Activated T-helper 1 cell treated with anti-CD3 and anti-CD28 coated beads, Interleukin-12 subunit alpha, Interleukin-12 subunit beta, Interleukin-2, Interleukin-4 antibody, amounts not matched to agents 30 ng/mL and 10 ng/mL and 1 ng/mL, durations not matched to agents 14 hours and 24 hours and 36 hours (primary cell): ENCODE data around the gene STXBP1. TPM values are rescaled to one million over a fixed set of nuclear protein-coding genes. Genes with fewer than 3 reads are reported as not detected.

ENCODE experiments used
- DNase-seq: peaks from one replicate; pipeline ENCODE4 v3.0.0; 2021; ENCODE audit warnings: low spot score
- H3K27ac Mint-ChIP-seq: one replicate; pipeline ENCODE4 v1.8.0; 2021; ENCODE audit warnings: mild to moderate bottlenecking, mixed read lengths
- H3K27me3 Mint-ChIP-seq: one replicate; pipeline ENCODE4 v1.8.0; 2022; ENCODE audit warnings: mild to moderate bottlenecking, moderate library complexity, mixed read lengths; ENCODE audit not compliant: insufficient read depth
- H3K36me3 Mint-ChIP-seq: one replicate; pipeline ENCODE4 v1.8.0; 2021; ENCODE audit warnings: low read depth, mixed read lengths
- H3K4me1 Mint-ChIP-seq: one replicate; pipeline ENCODE4 v1.8.0; 2021; ENCODE audit warnings: low read depth, mixed read lengths
- H3K4me3 Mint-ChIP-seq: one replicate; pipeline ENCODE4 v1.8.0; 2021; ENCODE audit warnings: mild to moderate bottlenecking, moderate library complexity, mixed read lengths
- H3K9me3 Mint-ChIP-seq: one replicate; pipeline ENCODE4 v1.8.0; 2021; ENCODE audit warnings: mixed read lengths
- intact Hi-C: fragments of 100-400 bp; cut with micrococcal nuclease; formaldehyde crosslinking; loops from one replicate; pipeline ENCODE4 v1.15.1; 2024
- total RNA-seq: library from RNA; stranded (reverse); gene quantifications from 2 replicates; pipeline ENCODE4 v1.2.3, GENCODE V29; 2022

Gene STXBP1
- total RNA-seq = 26.1 and 32.9 TPM in 2 replicates

DNA sequence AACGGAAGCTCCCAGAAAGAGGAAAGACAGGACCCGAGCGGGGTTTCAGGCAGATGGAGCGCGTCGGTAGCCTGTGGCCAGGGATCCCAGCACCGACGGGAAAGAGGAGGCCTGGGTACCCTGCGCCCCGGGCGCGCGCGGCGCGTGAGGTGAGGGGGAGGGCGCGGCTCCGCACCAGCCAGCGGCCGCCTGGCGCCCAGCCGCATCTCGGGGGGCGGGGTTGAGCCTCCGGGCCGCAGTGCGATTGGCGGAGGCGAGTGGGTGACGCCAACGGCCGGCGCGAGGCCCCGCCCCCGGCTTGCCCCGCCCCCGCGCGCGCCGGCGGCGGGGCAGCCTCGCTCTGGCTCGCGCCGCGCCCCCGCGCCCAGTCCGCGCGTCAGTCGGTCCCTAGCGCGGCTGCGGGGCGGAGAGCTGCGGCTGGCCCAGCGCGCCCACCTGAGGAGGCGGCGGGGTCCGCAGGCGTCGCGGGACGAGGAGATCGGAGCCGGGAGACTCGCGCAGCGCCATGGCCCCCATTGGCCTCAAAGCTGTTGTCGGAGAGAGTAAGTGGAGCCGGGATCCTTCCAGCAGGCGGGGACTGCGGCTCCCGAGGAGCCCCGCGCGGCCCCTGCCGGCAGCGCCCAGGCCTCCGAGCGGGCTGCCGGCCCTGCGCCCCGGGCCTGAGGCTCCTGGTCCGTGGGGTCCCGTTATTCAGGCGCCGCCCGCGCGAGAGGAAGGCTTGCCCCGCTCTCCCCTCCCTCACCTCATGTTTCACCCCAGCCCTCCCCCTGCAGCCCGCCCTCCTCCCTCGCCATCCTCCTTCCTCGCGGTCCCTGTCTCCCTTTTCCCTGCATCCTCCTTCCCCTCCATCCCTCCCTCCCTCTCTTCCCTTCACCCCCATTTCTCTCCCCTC lies at the start of gene STXBP1:
TSS of gene STXBP1 (plus strand) at position 379 of the 892 bp plus-strand sequence. CDS start at position 506, 127 bp downstream.
- Mint-ChIP-seq H3K9me3 (no peaks in the 10 kb centered on the region), H3K4me1 (peaks cover 40% of the 10 kb centered on the region), H3K27me3 (peaks cover 45% of the 10 kb centered on the region), H3K36me3 (no peaks in the 10 kb centered on the region), H3K4me3 (peak within 1 kb of the TSS; percentile 95), H3K27ac (peak within 1 kb of the TSS; percentile 91)
- intact Hi-C loops = loop anchor here (1.0 to 5.0 kb wide), 7 partner anchors 40 to 320 kb away; partner anchors contain the start of genes PIP5KL1, PTRH1 and ST6GALNAC4
- peak; percentile 89 for DNase-seq

DNA sequence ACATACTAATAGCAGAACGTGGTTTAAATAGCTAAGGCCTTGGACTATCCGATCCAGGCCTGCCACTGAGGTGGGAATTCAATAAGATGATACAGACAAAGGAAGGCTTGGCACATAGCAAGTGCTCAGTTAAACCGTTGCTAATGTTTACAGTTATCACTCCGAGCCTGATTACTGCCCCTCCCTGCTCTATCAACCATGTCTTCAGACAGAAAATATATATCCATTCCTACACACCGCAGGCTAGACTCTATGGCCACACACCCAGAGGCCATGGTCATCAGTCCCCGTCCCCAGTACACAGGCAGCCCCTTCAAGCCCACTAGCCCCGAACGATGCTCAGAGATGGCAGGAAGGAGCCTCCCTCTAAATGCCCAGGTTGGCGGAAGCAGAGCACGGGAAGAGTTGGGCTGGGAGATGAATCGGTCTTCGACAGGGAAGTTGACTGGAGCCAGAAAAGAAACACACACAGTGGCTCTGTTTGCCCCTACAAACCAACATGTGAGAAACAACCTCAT lies 49.7 kb upstream of the STXBP1 start:
- intact Hi-C loops = no loop called here
- no peaks in the 10 kb centered on the region for H3K27me3 Mint-ChIP-seq
- no peaks in the 10 kb centered on the region for H3K9me3 Mint-ChIP-seq
- no peak overlapping the region for H3K4me3 Mint-ChIP-seq
- DNase-seq = no peak
- peaks cover 16% of the 10 kb centered on the region for H3K36me3 Mint-ChIP-seq
- no peak overlapping the region for H3K27ac Mint-ChIP-seq
- peaks cover 49% of the 10 kb centered on the region for H3K4me1 Mint-ChIP-seq

DNA sequence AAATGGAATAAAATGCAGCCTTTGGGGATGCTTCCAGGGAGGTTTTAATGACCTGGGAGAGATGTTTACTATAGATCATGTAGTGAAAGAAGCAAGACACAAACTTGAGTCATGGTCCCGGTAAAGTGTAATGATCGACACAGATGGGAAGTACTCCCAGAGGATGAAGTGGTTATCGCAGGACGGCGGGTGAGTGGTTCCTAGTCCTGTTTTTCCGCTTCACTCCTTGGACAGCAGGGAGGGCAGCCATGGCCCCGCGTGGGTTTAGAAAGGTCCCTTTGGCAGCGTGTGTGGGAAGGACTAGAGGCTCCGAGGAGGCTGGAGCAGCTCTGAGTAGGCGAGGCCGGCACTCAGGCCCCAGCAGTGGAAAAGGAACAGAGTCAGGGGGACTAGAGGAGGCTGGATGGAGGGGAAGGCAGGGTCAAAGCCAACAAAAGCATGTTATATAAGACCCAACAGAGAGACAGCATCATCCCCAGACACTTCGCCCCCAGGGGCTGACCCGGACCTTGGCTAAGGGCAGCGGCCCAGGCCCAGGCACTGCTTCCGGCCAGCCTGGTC lies 49.2 kb upstream of the STXBP1 start:
- Mint-ChIP-seq H3K36me3 (peaks cover 16% of the 10 kb centered on the region), H3K4me1 (peaks cover 53% of the 10 kb centered on the region), H3K27me3 (no peaks in the 10 kb centered on the region), H3K9me3 (no peaks in the 10 kb centered on the region), H3K4me3 (no peak overlapping the region), H3K27ac (no peak overlapping the region)
- intact Hi-C loops = no loop called here
- DNase-seq = no peak

DNA sequence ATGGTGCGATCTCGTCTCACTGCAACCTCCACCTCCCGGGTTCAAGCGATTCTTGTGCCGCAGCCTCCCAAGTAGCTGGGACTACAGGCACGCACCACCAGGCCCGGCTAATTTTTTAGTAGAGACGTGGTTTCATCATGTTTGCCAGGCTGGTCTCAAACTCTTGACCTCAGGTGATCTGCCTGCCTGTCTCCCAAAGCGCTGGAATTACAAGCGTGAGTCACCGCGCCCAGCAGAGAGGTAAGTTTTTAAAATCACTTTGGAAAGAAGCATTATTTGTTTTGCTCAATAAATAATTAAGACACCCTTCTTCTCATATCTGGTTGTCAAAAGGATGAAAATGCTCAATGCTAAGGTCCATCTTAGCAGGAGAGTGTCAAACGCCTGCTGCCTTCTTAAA lies 48.5 kb upstream of the STXBP1 start:
- intact Hi-C loops = no loop called here
- Mint-ChIP-seq H3K27me3 (no peaks in the 10 kb centered on the region), H3K4me3 (no peak overlapping the region), H3K27ac (no peak overlapping the region), H3K36me3 (peaks cover 16% of the 10 kb centered on the region), H3K9me3 (no peaks in the 10 kb centered on the region), H3K4me1 (peaks cover 47% of the 10 kb centered on the region)
- DNase-seq = no peak

DNA sequence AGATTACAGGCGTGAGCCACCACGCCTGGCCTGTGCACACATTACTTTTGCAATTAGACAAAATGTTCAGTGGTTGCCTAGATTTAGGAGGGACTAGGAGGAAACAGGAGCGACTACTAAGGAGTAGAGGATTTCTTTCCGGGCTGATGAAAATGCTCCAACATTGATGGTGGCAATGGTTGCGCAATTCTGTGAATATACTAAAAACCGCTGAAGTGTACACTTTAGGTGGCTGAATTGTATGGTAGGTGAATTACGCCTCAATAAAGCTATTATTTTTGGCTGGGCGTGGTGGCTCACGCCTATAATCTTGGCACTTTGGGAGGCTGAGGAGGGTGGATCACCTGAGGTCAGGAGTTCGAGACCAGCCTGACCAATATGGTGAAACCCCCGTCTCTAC lies 46.8 kb upstream of the STXBP1 start:
- intact Hi-C loops = no loop called here
- DNase-seq = no peak
- Mint-ChIP-seq H3K9me3 (no peaks in the 10 kb centered on the region), H3K27ac (no peak overlapping the region), H3K36me3 (peaks cover 16% of the 10 kb centered on the region), H3K4me3 (no peak overlapping the region), H3K4me1 (peaks cover 42% of the 10 kb centered on the region), H3K27me3 (no peaks in the 10 kb centered on the region)

DNA sequence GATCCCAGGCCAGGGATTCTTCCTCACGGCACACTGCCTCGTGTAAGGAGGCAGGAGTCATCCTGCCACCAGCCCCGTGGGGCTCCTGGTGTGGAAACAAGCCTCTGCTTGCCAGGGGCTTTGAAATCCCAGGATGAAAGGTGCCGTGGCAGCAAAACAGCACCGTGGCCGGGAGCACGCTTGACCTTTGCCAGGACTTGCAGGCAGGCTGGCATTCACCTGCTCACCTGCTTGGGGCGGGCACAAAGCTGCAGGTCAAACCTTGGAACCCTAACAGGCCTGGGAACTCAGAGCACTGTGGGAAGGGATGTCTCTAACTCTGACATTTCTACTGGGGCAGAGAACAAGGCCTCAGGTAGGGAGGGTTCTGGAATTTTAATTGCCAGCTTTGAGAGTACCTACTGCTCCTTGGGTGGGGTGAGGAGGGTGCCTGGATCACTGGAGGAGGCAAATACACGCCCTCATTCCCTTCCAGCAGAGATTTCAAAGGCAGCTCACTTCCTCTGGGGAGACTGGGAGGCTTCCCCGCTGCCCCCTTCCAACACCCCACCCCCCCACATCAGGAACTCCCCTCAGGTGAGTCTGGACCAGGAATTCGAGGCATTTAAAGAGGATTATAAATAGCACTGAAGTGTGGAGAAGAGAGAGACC lies 45.6 kb upstream of the STXBP1 start:
- Mint-ChIP-seq H3K4me1 (peaks cover 36% of the 10 kb centered on the region), H3K36me3 (peaks cover 9% of the 10 kb centered on the region), H3K27ac (no peak overlapping the region), H3K9me3 (no peaks in the 10 kb centered on the region), H3K27me3 (no peaks in the 10 kb centered on the region), H3K4me3 (no peak overlapping the region)
- intact Hi-C loops = no loop called here
- no peak for DNase-seq

DNA sequence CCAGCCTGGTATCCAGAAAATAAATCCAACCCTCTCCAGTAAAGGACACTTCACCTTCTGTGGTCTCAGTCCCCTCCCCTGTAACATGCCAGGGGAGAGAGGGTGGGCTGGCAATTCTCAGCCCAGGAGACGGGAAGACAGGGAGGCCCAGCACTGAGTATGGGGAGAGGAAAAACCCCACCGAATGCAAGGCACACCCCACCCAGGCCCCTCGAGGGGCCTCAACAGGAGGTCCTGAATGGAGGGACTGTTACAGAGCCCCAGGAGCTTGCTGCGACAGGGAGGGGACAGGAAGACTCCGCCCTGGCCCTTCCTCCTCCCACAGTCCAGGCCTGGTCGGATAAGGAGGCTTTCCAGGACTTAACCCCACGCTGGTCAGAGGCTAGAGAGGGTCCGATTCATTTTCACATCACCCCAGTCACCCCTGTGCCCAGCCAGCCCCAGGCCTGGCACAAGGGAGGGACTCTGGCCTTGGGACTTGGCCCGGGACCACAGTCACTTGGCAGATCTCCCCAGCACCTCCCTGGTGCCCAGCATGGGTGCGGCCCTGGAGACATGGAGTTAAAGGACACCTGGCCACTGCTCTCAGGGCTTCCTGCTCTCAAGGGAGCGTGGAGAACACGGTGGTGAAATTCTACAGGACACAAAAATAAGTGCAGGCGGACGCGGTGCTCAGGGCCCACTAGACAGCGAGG lies 44.9 kb upstream of the STXBP1 start:
- Mint-ChIP-seq H3K36me3 (peaks cover 5% of the 10 kb centered on the region), H3K27ac (no peak overlapping the region), H3K4me1 (peaks cover 36% of the 10 kb centered on the region), H3K27me3 (no peaks in the 10 kb centered on the region), H3K9me3 (no peaks in the 10 kb centered on the region), H3K4me3 (peak overlapping the region; percentile 85)
- intact Hi-C loops = no loop called here
- DNase-seq = no peak

DNA sequence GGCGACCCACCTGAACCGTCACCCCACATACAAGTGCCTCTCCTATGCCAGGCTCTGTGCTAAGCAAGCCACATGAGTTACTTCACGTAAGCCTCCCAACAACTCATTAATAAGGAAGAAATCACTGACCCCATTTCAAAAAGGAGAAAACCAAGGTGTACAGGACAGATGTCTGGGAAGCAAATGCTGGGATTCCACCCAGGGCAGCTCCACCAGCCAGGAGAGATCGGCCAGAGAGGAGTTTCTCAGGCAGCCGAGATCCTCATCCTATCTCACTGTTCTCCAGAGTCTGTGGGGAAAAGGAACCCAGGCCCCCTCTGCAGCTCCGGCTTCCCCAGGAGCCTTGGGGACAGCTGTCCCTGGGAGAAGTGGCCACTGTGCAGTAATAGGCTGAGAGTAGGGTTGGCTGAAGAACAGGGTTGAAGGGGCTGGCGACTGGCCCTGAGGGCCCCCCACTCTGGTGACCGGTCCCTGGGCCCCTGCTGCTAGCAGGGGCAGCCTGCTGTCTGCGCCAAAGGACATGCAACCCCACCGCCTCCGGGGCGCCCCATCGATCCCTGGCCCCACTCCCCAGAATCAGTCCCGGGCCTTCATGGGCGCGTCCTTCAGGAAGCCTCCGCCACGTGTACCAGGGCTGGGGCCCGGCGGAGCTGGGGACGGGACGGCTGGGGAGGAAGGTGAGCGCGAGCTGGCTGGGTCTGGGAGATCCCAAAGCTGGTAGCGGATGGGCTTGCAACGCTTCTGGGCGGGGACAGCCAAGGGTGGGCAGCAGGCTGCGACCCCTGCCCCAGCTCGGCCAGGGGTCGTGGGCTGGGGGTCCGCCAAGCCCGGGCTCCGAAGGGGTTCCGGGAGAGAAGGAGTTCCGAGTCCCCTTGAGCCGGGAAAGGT lies 44.1 kb upstream of the STXBP1 start:
- peaks cover 1% of the 10 kb centered on the region for H3K36me3 Mint-ChIP-seq
- DNase-seq = no peak
- H3K4me3 Mint-ChIP-seq = peak overlapping the region; percentile 85
- no peaks in the 10 kb centered on the region for H3K9me3 Mint-ChIP-seq
- H3K4me1 Mint-ChIP-seq = peaks cover 40% of the 10 kb centered on the region
- intact Hi-C loops = loop anchor here (1.0 to 2.0 kb wide), 2 partner anchors 12 to 343 kb away; no protein-coding TSS in a partner anchor
- H3K27me3 Mint-ChIP-seq = no peaks in the 10 kb centered on the region
- H3K27ac Mint-ChIP-seq = peak overlapping the region; percentile 23

DNA sequence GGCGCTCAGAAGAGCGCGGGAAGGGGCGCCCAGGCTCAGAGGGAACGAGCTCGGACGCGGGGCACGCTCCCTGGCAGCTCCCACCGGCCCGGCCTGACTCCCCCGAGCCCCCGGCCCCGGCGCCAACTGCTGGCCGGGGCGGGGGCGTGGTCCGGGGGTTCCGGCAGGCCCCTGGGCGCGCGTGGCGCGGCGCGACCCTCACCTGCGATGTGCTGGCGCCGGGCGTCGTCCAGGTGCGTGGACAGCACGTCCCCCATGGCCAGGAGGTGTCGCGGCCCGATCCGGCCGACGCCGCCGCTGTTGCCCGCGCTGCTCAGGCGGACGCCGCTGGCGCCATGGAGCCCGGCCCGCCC lies 43.5 kb upstream of the STXBP1 start:
- Mint-ChIP-seq H3K9me3 (no peaks in the 10 kb centered on the region), H3K36me3 (no peaks in the 10 kb centered on the region), H3K27me3 (no peaks in the 10 kb centered on the region), H3K4me3 (no peak overlapping the region), H3K4me1 (peaks cover 42% of the 10 kb centered on the region), H3K27ac (no peak overlapping the region)
- no peak for DNase-seq
- intact Hi-C loops = loop anchor here (1.0 to 2.0 kb wide), 2 partner anchors 12 to 344 kb away; no protein-coding TSS in a partner anchor

DNA sequence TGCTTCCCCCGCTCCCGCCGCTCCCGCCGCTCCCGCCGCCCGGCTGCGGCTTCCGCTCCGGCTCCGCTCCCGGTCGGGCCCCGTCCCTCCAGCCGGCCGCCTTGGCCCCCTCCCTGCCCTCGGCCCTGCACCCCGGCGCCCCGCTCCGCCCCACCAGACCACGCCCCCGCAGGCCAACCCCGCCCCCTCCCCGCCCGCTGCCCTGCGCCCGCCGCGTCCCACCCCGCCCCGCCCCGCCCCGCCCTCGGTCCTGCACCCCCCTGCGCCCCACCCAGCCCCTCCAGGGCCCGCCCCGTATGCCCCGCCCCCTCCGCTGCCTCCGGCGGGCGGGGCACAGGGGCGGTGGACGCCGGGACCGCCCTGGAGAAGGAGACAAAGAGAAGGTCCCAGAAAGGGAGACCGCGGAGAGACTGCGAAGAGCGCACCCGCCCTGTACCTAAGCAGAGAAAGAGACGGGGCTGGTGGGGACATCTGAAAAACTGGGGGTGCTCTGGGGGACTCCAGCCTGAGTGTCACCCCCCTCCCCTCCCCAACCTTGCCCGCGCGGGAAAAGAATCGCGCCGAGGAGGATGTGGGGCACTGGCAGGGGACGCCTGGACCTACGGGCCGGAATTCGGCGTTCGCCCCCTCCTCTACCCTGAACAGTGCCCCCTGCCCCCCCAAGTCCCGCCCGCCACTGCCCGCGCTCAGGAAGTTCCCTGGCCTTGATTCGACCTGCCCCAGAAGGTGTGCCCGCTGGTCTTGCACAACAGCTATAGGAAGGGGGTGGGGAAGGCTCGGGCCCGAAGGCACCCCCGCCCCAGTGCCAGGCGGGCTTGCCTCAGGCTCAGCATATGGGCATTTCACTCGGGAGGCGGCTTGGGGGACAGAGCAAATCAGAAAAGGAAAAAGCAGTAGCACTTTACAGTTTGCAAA lies 42.8 kb upstream of the STXBP1 start:
- Mint-ChIP-seq H3K27ac (peak overlapping the region; percentile 87), H3K4me3 (peak overlapping the region; percentile 85), H3K4me1 (peaks cover 49% of the 10 kb centered on the region), H3K9me3 (no peaks in the 10 kb centered on the region), H3K27me3 (no peaks in the 10 kb centered on the region), H3K36me3 (no peaks in the 10 kb centered on the region)
- DNase-seq = peak; percentile 78
- intact Hi-C loops = loop anchor here (1.0 to 2.0 kb wide), 3 partner anchors 13 to 344 kb away; no protein-coding TSS in a partner anchor

DNA sequence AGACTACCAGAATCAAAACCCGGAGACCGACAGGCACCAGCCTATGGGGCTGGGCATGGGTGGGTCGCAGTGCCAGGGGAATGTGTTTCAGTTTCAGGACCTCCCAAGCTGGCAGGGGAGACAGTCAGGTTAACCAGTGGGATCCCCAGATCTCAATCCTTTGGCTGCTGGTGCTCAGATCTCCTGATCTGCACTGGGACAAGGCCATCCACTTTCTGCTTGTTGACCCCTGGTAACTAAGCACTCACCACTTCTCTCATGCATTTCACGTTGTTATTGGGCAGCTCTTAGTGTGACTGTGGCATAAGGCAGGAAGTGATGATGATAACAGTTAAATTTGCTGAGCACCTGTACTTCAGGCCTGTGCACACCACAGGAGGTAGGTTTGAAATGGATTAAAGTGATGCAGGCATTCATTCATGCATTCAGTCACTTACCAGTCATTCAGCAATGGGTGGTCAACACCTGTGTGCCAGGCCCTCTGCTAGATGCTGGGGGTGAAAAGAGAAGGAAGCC lies 42.1 kb upstream of the STXBP1 start:
- intact Hi-C loops = loop anchor here (1.0 to 10.0 kb wide), 7 partner anchors 9 to 345 kb away; partner anchors contain the start of genes SLC2A8 and STXBP1
- Mint-ChIP-seq H3K4me3 (peak overlapping the region; percentile 85), H3K27me3 (no peaks in the 10 kb centered on the region), H3K27ac (peak overlapping the region; percentile 87), H3K4me1 (peaks cover 56% of the 10 kb centered on the region), H3K36me3 (no peaks in the 10 kb centered on the region), H3K9me3 (no peaks in the 10 kb centered on the region)
- DNase-seq = peak; percentile 27
